Astrocyte of the cerebellum (primary cell): ENCODE measurements around the gene RAB42.

ENCODE experiments used
- DNase-seq: peaks from one replicate; pipeline ENCODE4 v3.0.0-alpha.2; 2011; ENCODE audit warnings: low read depth
- H3K4me3 ChIP-seq: 2 replicates; pipeline ENCODE4 v1.5.1; 2011; ENCODE audit warnings: mild to moderate bottlenecking, low read depth, low read length, moderate library complexity
- in situ Hi-C: cut with HindIII; loops from 2 replicates; pipeline ENCODE4 v1.10.0; 2017; ENCODE audit warnings: low sequenced_read_pairs
- TF ChIP-seq, protein P1 (sequence below): IDR thresholded peaks from 2 replicates; pipeline ENCODE4 v1.5.1; 2012; ENCODE audit warnings: low read length, low read depth, moderate library complexity, mild to moderate bottlenecking; ENCODE audit errors: missing control alignments

The RAB42 gene

DNA sequence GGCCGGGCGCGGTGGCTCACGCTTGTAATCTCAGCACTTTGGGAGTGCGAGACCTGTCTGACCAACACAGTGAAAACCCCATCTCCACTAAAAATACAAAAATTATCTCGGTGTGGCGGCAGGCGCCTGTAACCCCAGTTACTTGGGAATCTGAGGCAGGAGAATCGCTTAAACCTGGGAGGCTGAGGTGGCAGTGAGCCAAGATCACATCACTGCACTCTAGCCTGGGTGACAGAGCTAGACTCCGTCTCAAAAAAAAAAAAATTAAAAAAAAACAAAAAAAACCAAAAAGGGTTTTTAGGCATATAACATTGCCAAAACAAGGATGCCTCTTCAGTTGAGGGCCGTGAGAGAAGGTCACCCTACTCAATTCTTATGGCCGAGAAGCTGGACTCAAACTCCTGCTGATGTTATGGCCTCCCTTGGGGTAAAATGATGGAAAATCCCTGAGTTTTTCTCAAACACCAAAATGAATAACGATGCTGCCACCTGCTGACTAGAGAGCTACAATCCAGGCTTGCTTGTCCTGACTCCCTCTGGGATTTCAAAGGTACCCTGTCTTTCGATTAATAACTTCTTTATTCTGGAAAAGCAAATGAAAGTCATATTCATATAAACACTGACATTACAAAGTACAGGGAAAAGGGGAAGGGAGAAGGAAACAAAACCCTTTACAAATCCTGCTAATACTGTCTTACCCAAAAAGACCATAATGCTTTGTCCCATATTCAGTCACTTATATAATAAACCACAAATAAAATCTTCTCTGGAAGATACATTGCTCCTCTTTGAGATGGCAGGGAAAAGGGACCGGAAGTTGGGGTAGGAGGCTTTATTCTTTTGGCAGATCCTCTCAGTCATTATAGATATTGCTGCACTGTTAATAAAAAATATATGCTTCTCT is 10.7 kb downstream of the RAB42 start:
- no peak overlapping the region for H3K4me3 ChIP-seq
- DNase-seq, result peak; percentile 79
- in situ Hi-C loops, result loop anchor here (5.0 to 25.0 kb wide), 2 partner anchors 185 to 340 kb away; partner anchors contain the start of gene SESN2
- TF ChIP-seq, protein P1, sequence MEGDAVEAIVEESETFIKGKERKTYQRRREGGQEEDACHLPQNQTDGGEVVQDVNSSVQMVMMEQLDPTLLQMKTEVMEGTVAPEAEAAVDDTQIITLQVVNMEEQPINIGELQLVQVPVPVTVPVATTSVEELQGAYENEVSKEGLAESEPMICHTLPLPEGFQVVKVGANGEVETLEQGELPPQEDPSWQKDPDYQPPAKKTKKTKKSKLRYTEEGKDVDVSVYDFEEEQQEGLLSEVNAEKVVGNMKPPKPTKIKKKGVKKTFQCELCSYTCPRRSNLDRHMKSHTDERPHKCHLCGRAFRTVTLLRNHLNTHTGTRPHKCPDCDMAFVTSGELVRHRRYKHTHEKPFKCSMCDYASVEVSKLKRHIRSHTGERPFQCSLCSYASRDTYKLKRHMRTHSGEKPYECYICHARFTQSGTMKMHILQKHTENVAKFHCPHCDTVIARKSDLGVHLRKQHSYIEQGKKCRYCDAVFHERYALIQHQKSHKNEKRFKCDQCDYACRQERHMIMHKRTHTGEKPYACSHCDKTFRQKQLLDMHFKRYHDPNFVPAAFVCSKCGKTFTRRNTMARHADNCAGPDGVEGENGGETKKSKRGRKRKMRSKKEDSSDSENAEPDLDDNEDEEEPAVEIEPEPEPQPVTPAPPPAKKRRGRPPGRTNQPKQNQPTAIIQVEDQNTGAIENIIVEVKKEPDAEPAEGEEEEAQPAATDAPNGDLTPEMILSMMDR, result peak; percentile 71

DNA sequence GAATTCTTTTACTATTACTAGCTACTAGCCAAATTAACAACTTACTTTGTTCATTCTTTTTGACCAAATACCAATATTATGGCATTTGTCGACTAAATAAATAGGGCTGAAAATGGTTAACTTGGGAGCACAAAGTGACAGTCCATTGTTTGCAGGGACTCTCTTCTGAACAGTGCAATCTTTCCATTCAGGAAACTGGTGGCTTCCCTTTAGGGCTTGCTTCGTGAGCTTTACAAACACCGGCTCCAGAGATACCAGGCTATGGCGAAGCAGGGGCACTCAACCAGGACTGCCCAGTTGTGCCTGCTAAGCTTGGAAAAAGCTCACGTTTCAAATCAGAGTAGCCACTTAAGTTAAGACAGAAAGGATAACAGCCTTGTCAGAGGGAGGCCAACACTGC is 12.3 kb downstream of the RAB42 start:
- in situ Hi-C loops, result loop anchor here (5.0 to 25.0 kb wide), 2 partner anchors 187 to 342 kb away; partner anchors contain the start of gene SESN2
- TF ChIP-seq, protein P1, result no peak
- H3K4me3 ChIP-seq, result no peak overlapping the region
- no peak for DNase-seq

DNA sequence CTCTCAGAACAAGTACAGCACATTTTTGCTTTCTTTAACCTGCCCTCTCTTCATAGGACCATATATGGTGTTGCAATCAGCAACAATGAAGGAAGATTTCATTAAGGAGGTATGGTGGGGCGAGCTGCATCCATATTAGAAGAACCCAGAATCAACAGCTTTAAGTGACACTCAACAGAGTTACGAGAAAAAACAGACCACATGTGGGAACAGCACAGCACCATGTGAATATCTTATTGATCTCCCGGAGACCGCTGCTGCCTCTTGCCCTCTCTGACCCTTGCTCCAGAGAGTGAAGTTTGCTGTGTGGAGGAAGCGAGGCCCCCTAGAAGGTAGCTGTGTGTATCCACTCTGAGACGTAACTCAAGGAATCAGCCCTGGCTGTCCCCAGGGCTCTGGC is 12.9 kb downstream of the RAB42 start:
- TF ChIP-seq, protein P1, result no peak
- DNase-seq, result no peak
- in situ Hi-C loops, result loop anchor here (5.0 to 25.0 kb wide), 2 partner anchors 188 to 343 kb away; partner anchors contain the start of gene SESN2
- no peak overlapping the region for H3K4me3 ChIP-seq

DNA sequence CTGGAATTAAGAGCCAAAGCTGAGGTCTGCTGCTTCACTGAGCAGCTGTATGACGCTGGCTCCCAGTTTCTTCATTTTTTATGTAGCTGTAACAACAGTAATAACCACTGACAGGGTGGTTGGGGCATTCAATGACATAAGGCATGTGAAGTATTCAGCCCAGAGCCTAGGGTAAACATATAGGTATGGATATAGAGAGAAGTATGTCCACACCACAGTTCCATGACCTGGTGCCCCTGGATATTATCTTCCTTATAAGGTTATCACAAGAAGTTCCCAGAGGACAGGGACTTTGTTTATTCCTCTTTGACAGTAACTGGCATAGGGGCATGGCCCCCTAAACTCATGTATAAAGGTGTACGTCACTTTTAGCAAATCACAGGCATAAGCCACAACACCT is 14.7 kb downstream of the RAB42 start:
- DNase-seq, result no peak
- in situ Hi-C loops, result loop anchor here (25.0 kb wide), 1 partner anchor 344 kb away; the partner anchor contains the start of gene SESN2
- H3K4me3 ChIP-seq, result no peak overlapping the region
- TF ChIP-seq, protein P1, result no peak

DNA sequence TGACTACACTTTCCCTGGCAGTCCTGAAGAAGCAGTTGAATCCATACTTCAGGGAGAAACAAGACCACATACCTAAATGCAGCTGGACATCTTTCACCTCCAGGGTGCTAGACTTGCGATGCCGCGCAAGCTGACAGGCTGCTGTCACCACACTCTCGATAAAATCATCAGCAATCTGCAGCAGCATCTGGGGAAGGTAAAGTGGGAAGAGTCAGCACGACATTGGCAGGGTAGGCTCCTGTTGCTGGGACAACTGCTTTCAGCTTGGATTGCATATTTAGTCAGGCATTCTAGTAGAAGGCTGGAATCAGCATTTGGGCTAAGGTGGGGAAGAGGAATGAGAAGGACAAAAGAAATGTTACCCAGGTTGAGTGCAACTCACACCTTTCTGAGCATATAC is 21.1 kb downstream of the RAB42 start:
- no peak overlapping the region for H3K4me3 ChIP-seq
- TF ChIP-seq, protein P1, result no peak
- in situ Hi-C loops, result loop anchor here (25.0 kb wide), 1 partner anchor 351 kb away; the partner anchor contains the start of gene SESN2
- DNase-seq, result no peak

DNA sequence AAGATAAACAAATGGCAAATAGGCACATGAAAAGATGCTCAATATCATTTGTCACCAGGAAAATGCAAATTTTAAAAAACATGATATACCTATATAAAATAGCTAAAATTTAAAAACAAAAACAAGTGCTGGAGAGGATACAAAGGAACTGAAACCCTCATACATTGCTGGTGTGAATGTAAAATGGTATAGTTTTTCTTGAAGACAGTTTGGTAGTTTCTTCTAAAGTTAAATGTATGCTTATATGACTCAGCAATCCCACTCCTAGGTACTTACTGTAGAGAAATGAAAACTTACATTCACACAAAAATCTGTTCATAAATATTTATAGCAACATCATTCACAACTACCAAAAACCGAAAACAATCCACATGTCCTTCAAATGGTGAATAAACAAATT is 39.6 kb downstream of the RAB42 start:
- TF ChIP-seq, protein P1, result no peak
- H3K4me3 ChIP-seq, result no peak overlapping the region
- DNase-seq, result no peak
- in situ Hi-C loops, result no loop called here
